ENCODE measurements around the gene ADM. TPM values are rescaled to one million over a fixed set of nuclear protein-coding genes. Genes with fewer than 3 reads are reported as not detected.

ADM gene
- total and polyA plus RNA-seq, 2 experiments from 2014 or later: 75.8 to 95.9 TPM

DNA sequence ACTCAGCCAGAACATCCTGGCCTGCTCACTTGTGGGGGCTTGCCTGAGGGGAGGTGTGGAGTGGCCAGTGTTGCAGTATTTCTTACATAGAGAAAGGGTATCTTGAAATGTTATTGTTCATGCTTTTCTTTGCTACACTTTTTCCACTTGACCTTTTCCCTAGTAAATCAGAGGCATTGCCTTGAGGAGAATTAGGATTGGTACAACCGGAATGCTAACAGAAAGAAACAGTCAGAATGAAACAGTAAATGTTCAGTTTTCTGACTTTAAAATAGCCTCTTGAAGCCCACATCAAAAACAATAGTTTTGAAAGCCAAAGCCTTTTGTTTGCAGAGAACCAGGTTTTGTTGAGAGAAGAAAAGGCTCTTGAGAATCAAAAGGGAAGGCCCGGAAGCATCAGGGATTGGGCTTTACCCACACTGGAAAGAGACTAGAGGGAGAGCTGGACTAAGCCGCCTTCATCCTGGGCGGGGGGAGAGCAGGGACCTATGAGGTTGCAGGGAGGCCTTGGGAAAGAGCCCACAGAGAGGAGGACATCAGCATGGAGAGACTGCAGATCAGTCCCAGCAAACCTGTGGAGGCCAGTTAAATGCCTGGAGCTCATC is 12.4 kb downstream of the ADM start:
- no peak for TF ChIP-seq NANOG (IDR thresholded peaks at IDR 0.05; ENCODE audit: borderline replicate concordance)
- no peak for TF ChIP-seq STAT1 (IDR thresholded peaks at IDR 0.05; ENCODE audit: unreplicated experiment)
- no peak for TF ChIP-seq EZH2phosphoT487 (IDR thresholded peaks at IDR 0.05; ENCODE audit: unreplicated experiment)
- no peak for TF ChIP-seq JUNB (IDR thresholded peaks at IDR 0.05; ENCODE audit: unreplicated experiment)
- no peak for TF ChIP-seq ZNF331 (CRISPR knock-in tag; IDR thresholded peaks at IDR 0.05; ENCODE audit: low read depth)
- TF ChIP-seq ZNF462 (CRISPR knock-in tag; IDR thresholded peaks at IDR 0.05): no peak
- TF ChIP-seq EZH2 (IDR thresholded peaks at IDR 0.05; ENCODE audit: low read depth, unreplicated experiment): no peak
- TF ChIP-seq POLR2AphosphoS5 (IDR thresholded peaks at IDR 0.05; ENCODE audit: low read depth): no peak
- TF ChIP-seq ZNF114 (CRISPR knock-in tag; IDR thresholded peaks at IDR 0.05): no peak
- TF ChIP-seq, protein P1, sequence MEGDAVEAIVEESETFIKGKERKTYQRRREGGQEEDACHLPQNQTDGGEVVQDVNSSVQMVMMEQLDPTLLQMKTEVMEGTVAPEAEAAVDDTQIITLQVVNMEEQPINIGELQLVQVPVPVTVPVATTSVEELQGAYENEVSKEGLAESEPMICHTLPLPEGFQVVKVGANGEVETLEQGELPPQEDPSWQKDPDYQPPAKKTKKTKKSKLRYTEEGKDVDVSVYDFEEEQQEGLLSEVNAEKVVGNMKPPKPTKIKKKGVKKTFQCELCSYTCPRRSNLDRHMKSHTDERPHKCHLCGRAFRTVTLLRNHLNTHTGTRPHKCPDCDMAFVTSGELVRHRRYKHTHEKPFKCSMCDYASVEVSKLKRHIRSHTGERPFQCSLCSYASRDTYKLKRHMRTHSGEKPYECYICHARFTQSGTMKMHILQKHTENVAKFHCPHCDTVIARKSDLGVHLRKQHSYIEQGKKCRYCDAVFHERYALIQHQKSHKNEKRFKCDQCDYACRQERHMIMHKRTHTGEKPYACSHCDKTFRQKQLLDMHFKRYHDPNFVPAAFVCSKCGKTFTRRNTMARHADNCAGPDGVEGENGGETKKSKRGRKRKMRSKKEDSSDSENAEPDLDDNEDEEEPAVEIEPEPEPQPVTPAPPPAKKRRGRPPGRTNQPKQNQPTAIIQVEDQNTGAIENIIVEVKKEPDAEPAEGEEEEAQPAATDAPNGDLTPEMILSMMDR (conservative IDR thresholded peaks at IDR 0.05; ENCODE audit: low read depth in 2 of 2): no peak
- peaks cover 20% of the 10 kb centered on the region for H3K4me1 ChIP-seq (ENCODE audit: insufficient read depth)

More for the DNA sequence above, 12.4 kb downstream of the ADM start:
- H3K36me3 ChIP-seq (ENCODE audit: insufficient read depth): no peaks in the 10 kb centered on the region
- ATAC-seq (peak; percentile 83), DNase-seq (ENCODE audit: low spot score) (no peak)
- peak overlapping the region; percentile 29; the same call in 1 of the 2 replicates for H3K27ac ChIP-seq (ENCODE audit: low read depth)
- H3K4me2 ChIP-seq: no peak overlapping the region
- H3K9me3 Mint-ChIP-seq: peaks cover 5% of the 10 kb centered on the region; the same call in 2 of the 3 replicates
- peaks cover 7% of the 10 kb centered on the region for H3K27me3 Mint-ChIP-seq (ENCODE audit: insufficient read depth, low read depth, poor library complexity)
- no peaks in the 10 kb centered on the region for H4K20me1 ChIP-seq (replicated peaks; ENCODE audit: insufficient read depth)
- H2AFZ ChIP-seq: peak overlapping the region; percentile 84
- H3K36me3 Mint-ChIP-seq (ENCODE audit: low read depth): peaks cover 4% of the 10 kb centered on the region; the same call in 2 of the 3 replicates
- H3K4me3 Mint-ChIP-seq: no peak overlapping the region
- H3K9me2 ChIP-seq (ENCODE audit: insufficient read depth): no peaks in the 10 kb centered on the region
- no peaks in the 10 kb centered on the region for H3K79me2 ChIP-seq (replicated peaks; ENCODE audit: insufficient read depth)
- H3K27me3 ChIP-seq (ENCODE audit: insufficient read depth): no peaks in the 10 kb centered on the region
- H3K27ac Mint-ChIP-seq: 0 out of 2 replicates have a peak overlapping the region, but pooled peaks have one; percentile 36
- H3K4me3 ChIP-seq: no peak overlapping the region
- no peaks in the 10 kb centered on the region for H3F3A ChIP-seq (replicated peaks; ENCODE audit: low read depth)
- H3K4me1 Mint-ChIP-seq: peaks cover 35% of the 10 kb centered on the region
